Esophagus squamous epithelium (tissue), 4 donors: ENCODE results near the gene ANKRD23.

ENCODE experiments used
- POLR2A ChIP-seq, 4 donors: fragments of 450-650 bp; IDR thresholded peaks; one replicate each; pipeline ENCODE4 v1.6.1; 2017; ENCODE audit warnings: antibody characterized with exemption in 4 of 4, mild to moderate bottlenecking in 4 of 4, moderate library complexity in 3 of 4
- TF ChIP-seq, protein P1 (sequence below), 6 experiments: fragments of 450-650 bp in 4 of 6; fragments of 200-600 bp in 2 of 6; sonication (generic) in 2 of 6; IDR thresholded peaks; one replicate each; pipeline ENCODE4 v1.5.1; 2016 to 2019; ENCODE audit warnings: antibody characterized with exemption in 6 of 6, mild to moderate bottlenecking in 4 of 6, moderate library complexity in 4 of 6

DNA sequence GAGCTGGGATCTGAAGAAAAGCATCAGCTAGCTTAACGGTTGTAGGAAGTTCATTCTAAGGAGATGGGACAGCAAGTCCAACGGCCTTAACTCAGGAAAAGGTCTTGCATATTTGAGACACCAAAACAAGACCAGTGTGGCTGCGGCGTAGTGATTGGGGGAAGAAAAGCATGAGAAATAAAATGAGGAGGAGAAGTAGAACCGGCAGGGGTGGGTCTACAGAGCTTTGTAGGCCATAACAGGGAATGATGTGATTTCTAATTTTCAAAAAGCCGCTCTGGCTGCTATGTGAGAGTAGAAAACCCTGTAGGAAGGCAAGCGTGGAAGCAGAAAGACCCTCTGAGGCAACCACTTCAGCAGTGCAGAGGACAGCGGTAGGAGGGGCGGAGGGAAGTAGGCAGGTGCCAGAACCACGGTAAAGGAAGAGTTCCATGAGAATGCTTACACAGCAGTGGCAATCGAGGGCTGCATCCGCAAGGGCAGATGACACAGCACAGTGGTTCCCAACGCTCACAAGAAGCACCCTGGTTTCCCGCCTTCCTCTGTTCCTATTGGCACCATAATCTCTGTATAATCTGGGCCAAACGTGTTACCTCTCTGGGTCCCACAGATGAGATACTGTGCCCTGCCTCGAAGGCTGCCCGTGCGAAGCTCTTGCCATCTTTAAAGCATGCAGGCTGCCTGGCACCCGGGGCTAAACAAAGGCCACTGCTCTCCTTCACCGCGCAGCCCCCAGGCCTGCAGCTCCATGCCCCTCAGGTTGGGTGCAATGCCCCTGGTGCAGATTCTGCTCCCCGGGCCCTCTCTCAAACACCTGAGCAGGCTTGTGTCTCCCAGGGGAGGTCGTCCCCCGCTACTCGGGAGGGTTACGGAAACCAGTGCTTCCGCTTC, 13.2 kb upstream of the ANKRD23 start:
- no peak for TF ChIP-seq POLR2A (IDR thresholded peaks at IDR 0.05)
- TF ChIP-seq, protein P1, sequence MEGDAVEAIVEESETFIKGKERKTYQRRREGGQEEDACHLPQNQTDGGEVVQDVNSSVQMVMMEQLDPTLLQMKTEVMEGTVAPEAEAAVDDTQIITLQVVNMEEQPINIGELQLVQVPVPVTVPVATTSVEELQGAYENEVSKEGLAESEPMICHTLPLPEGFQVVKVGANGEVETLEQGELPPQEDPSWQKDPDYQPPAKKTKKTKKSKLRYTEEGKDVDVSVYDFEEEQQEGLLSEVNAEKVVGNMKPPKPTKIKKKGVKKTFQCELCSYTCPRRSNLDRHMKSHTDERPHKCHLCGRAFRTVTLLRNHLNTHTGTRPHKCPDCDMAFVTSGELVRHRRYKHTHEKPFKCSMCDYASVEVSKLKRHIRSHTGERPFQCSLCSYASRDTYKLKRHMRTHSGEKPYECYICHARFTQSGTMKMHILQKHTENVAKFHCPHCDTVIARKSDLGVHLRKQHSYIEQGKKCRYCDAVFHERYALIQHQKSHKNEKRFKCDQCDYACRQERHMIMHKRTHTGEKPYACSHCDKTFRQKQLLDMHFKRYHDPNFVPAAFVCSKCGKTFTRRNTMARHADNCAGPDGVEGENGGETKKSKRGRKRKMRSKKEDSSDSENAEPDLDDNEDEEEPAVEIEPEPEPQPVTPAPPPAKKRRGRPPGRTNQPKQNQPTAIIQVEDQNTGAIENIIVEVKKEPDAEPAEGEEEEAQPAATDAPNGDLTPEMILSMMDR (IDR thresholded peaks at IDR 0.05), result no peak
